GM12891 (cell line): ENCODE measurements around the gene VENTX.

Experiments used
- POLR2A ChIP-seq: IDR thresholded peaks from 2 replicates; pipeline ENCODE4 v1.6.1; 2011; ENCODE audit warnings: low read depth, low read length, control low read depth
- POLR2AphosphoS5 ChIP-seq: IDR thresholded peaks from 2 replicates; pipeline ENCODE4 v1.6.1; 2011; ENCODE audit warnings: low read depth, low read length, control low read depth
- SPI1 ChIP-seq: IDR thresholded peaks from 2 replicates; pipeline ENCODE4 v1.6.1; 2011; ENCODE audit warnings: low read depth, low read length, control low read depth
- TAF1 ChIP-seq: IDR thresholded peaks from 2 replicates; pipeline ENCODE4 v1.6.1; 2011; ENCODE audit warnings: low read depth, low read length, control low read depth

DNA sequence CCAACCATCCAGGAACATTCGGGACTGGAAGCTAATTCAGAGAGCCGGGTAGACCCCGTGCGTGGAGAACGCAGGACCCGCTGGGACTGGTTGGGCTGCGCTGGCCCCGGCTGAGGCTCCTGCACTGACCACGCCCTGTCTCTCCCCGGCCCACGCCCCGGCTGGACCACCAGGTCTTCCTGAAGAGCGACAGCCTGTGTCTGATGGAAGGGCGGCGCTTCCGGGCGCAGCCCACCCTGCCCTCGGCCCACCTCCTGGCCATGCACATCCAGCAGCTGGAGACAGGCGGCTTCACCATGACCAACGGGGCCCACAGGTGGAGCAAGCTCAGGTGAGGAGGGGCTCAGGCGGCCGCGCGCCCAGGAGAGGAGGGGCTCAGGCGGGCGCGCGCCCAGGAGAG, 17.9 kb upstream of the VENTX start:
- no peak for TF ChIP-seq TAF1
- TF ChIP-seq POLR2AphosphoS5: no peak
- TF ChIP-seq POLR2A: no peak
- no peak for TF ChIP-seq SPI1
